ENCODE measurements around the gene NXPH1. TPM values are rescaled to one million over a fixed set of nuclear protein-coding genes. Genes with fewer than 3 reads are reported as not detected.

Gene NXPH1
- total RNA-seq, 1 donor from 2014 or later, result not detected

DNA sequence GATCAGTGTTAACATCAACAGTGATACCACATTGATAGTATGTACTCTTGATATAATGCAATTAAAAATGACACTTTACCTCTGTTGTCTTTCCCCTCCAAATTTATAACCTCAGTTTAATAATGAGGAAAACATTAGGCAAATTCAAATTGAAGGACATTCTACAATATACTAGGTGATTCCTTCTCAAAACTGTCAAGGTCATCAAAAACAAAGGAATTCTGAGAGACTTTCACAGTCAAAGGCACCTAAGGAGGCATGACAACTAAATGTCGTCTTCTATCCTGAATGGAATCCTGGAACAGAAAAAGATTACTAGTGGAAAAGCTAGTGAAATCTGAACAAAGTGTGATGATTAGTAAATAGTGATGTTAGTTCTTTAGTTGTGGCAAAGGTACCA lies 22.3 kb upstream of the NXPH1 start:
- FAIRE-seq, result no peak

DNA sequence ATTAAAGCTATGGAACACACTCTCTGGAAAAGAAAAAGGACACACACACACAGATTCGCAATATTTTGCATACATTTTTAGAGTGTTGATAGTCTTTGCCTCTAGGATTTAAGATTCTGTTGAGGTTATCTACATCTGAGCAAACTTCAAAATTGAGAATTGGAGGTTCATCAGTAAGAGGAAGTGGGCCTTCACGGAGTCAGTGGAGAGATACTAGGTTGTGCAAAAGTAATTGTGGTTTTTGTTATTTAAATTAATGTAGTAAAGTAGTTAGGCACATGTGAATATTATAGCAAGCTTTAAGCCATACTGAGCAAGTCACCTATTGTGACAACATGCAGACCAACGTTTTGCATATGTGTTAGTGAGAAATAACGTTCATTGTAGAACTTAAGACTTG lies 19.8 kb upstream of the NXPH1 start:
- DNase-seq (ENCODE audit: low read depth), result no peak

More for the DNA sequence above, 22.3 kb upstream of the NXPH1 start:
- TF ChIP-seq, protein P1, sequence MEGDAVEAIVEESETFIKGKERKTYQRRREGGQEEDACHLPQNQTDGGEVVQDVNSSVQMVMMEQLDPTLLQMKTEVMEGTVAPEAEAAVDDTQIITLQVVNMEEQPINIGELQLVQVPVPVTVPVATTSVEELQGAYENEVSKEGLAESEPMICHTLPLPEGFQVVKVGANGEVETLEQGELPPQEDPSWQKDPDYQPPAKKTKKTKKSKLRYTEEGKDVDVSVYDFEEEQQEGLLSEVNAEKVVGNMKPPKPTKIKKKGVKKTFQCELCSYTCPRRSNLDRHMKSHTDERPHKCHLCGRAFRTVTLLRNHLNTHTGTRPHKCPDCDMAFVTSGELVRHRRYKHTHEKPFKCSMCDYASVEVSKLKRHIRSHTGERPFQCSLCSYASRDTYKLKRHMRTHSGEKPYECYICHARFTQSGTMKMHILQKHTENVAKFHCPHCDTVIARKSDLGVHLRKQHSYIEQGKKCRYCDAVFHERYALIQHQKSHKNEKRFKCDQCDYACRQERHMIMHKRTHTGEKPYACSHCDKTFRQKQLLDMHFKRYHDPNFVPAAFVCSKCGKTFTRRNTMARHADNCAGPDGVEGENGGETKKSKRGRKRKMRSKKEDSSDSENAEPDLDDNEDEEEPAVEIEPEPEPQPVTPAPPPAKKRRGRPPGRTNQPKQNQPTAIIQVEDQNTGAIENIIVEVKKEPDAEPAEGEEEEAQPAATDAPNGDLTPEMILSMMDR (IDR thresholded peaks at IDR 0.05; ENCODE audit: insufficient read depth, low read length, severe bottlenecking), result no peak
- Histone ChIP-seq H3K36me3 (ENCODE audit: control insufficient read depth, insufficient read depth, low read length) (no peaks in the 10 kb centered on the region), H3K4me3 (ENCODE audit: low read depth, low read length) (no peak overlapping the region), H3K27me3 (ENCODE audit: control insufficient read depth, insufficient read depth, low read length) (no peaks in the 10 kb centered on the region)
- no peak for DNase-seq (ENCODE audit: low read depth)

DNA sequence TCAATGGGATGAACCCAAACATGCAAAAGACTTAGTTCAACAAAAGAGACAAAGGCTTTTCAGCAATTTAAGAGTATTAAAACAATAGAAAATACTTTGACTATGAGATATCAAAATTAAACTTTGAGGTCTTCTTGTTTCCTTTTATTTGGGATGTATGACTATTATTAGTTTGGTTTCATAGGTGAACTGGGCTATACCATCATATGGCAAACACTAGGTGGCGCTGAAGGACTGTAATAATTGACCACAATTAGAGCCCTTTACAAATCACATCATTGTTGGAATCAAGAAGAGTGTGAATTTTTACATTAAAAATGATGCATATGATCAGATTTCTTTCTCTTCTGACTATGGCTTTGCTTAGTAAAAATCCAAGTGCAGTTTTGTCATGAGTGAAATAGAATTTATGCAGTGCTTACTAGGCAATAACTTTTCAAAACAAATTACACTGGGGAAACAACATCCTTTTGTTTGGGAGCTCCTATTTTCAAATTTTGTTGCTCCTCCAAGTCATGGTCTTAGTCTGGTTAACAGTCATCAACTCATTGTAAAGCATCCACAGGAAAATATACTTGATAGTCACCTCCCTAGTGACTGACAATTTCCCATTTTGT lies 14.7 kb upstream of the NXPH1 start:
- TF ChIP-seq, protein P1 (IDR thresholded peaks at IDR 0.05; ENCODE audit: insufficient read depth, low read length, severe bottlenecking), result peak; percentile 51
- H3K4me3 ChIP-seq (ENCODE audit: low read depth, low read length), result no peak overlapping the region
- H3K27me3 ChIP-seq (ENCODE audit: control insufficient read depth, insufficient read depth, low read length), result no peaks in the 10 kb centered on the region
- no peak for FAIRE-seq
- DNase-seq (ENCODE audit: low read depth), result peak; percentile 60
- H3K36me3 ChIP-seq (ENCODE audit: control insufficient read depth, insufficient read depth, low read length), result no peaks in the 10 kb centered on the region

More for the DNA sequence above, 19.8 kb upstream of the NXPH1 start:
- TF ChIP-seq, protein P1 (IDR thresholded peaks at IDR 0.05; ENCODE audit: insufficient read depth, low read length, severe bottlenecking), result no peak
- no peak for FAIRE-seq
- no peaks in the 10 kb centered on the region for H3K27me3 ChIP-seq (ENCODE audit: control insufficient read depth, insufficient read depth, low read length)
- H3K4me3 ChIP-seq (ENCODE audit: low read depth, low read length), result no peak overlapping the region
- H3K36me3 ChIP-seq (ENCODE audit: control insufficient read depth, insufficient read depth, low read length), result no peaks in the 10 kb centered on the region

DNA sequence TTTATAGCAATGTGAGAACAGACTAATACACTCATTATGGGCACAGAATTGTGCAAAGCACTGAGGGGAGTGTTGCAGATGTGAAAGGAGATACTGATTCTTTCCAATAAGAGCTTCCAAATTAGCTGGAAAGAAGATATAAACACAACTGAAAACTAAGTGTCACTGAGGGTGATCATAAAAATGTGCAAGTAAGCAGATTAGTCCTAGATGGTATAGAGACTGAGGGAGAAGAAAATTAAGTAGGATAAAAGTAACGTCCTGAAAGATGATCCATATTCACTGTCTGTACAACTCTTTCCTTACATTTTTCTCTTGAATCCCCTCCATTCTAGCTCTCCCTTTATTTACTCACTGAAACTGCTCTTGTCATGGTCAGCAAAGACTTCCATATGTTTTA lies 11.2 kb upstream of the NXPH1 start:
- TF ChIP-seq, protein P1 (IDR thresholded peaks at IDR 0.05; ENCODE audit: insufficient read depth, low read length, severe bottlenecking), result no peak
- DNase-seq (ENCODE audit: low read depth) (no peak), FAIRE-seq (no peak)
- Histone ChIP-seq H3K27me3 (ENCODE audit: control insufficient read depth, insufficient read depth, low read length) (no peaks in the 10 kb centered on the region), H3K36me3 (ENCODE audit: control insufficient read depth, insufficient read depth, low read length) (no peaks in the 10 kb centered on the region), H3K4me3 (ENCODE audit: low read depth, low read length) (no peak overlapping the region)

DNA sequence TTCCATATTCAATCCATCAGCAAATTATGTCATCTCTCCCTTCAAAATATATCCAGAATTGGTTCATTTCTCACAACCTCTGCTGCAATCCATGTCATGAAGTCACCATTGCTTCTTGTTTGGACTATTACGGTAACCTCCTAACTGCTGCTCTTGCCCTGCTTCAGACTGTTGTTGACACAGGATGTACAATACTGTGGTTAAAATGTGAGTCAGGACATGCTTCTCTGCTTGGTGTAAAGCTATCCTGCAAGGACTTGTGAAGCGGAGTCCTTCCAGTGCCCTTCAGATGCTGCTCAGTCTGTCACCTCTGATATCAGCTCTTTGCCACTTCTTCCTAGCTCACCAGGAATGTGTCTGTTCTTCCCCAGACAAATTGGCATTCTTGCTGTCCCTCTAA lies 10.4 kb upstream of the NXPH1 start:
- no peak overlapping the region for H3K4me3 ChIP-seq (ENCODE audit: low read depth, low read length)
- H3K36me3 ChIP-seq (ENCODE audit: control insufficient read depth, insufficient read depth, low read length), result no peaks in the 10 kb centered on the region
- H3K27me3 ChIP-seq (ENCODE audit: control insufficient read depth, insufficient read depth, low read length), result no peaks in the 10 kb centered on the region
- FAIRE-seq (no peak), DNase-seq (ENCODE audit: low read depth) (peak; percentile 74)
- TF ChIP-seq, protein P1 (IDR thresholded peaks at IDR 0.05; ENCODE audit: insufficient read depth, low read length, severe bottlenecking), result no peak

DNA sequence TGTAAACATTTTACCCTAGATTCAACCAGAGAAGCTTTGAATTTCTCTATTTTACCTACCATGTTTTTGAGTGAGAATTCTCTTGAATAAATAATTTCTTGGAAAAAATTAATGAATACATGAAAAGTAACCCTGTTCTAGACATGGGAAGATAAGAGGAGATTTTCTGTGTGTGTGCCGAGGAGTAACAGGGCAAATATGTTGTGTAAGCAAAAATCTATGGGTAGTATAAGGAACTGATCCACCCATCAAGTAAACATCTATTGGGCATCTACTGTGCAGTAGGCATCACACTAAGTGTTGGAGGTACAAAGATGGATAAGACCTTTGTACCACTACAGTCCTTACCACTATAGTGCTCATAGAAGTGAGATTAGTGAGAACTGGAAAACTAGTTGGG lies 8.2 kb upstream of the NXPH1 start:
- H3K27me3 ChIP-seq (ENCODE audit: control insufficient read depth, insufficient read depth, low read length), result no peaks in the 10 kb centered on the region
- TF ChIP-seq, protein P1 (IDR thresholded peaks at IDR 0.05; ENCODE audit: insufficient read depth, low read length, severe bottlenecking), result no peak
- no peak for DNase-seq (ENCODE audit: low read depth)
- H3K4me3 ChIP-seq (ENCODE audit: low read depth, low read length), result no peak overlapping the region
- H3K36me3 ChIP-seq (ENCODE audit: control insufficient read depth, insufficient read depth, low read length), result no peaks in the 10 kb centered on the region
- FAIRE-seq, result no peak

Measured in bronchial epithelial cell (primary cell).